SK-N-SH treated with all-trans-retinoic acid at 6 μM for 48 hours (cell line): ENCODE results near the gene TNFRSF18.

Source experiments
- ARNTL ChIP-seq: fragments of 450-650 bp; formaldehyde crosslinking; IDR thresholded peaks from 2 replicates; pipeline ENCODE4 v1.5.0; 2020; ENCODE audit warnings: low read depth, mild to moderate bottlenecking, moderate library complexity, borderline replicate concordance
- CREB5 ChIP-seq: fragments of 250-450 bp; sonication (Bioruptor Pico); IDR thresholded peaks from 2 replicates; pipeline ENCODE4 v1.5.1; 2020; ENCODE audit warnings: low read depth, mild to moderate bottlenecking, moderate library complexity
- CSRNP3 ChIP-seq: fragments of 250-450 bp; sonication (Bioruptor Pico); IDR thresholded peaks from 2 replicates; pipeline ENCODE4 v1.5.1; 2021; ENCODE audit warnings: mild to moderate bottlenecking, moderate library complexity
- ESRRG ChIP-seq: fragments of 250-450 bp; sonication (Bioruptor Pico); IDR thresholded peaks from 2 replicates; pipeline ENCODE4 v1.6.1; 2021; ENCODE audit warnings: mild to moderate bottlenecking
- ISL1 ChIP-seq: fragments of 250-450 bp; sonication (Bioruptor Pico); IDR thresholded peaks from 2 replicates; pipeline ENCODE4 v2.1.2; 2022; ENCODE audit warnings: mild to moderate bottlenecking, moderate library complexity
- PATZ1 ChIP-seq: fragments of 250-450 bp; sonication (Bioruptor Pico); IDR thresholded peaks from 2 replicates; pipeline ENCODE4 v1.8.0; 2020; ENCODE audit warnings: mild to moderate bottlenecking, moderate library complexity, borderline replicate concordance
- SNAI2 ChIP-seq: fragments of 250-450 bp; sonication (Bioruptor Pico); IDR thresholded peaks from 2 replicates; pipeline ENCODE4 v1.5.0; 2020; ENCODE audit warnings: mild to moderate bottlenecking, moderate library complexity
- TOX ChIP-seq: fragments of 250-450 bp; sonication (Bioruptor Pico); IDR thresholded peaks from 2 replicates; pipeline ENCODE4 v1.8.0; 2021; ENCODE audit warnings: mild to moderate bottlenecking, moderate library complexity, borderline replicate concordance
- TSHZ2 ChIP-seq: fragments of 250-450 bp; sonication (Bioruptor Pico); IDR thresholded peaks from 2 replicates; pipeline ENCODE4 v1.5.0; 2020; ENCODE audit warnings: mild to moderate bottlenecking, moderate library complexity
- ZC3H10 ChIP-seq: fragments of 250-450 bp; sonication (Bioruptor Pico); IDR thresholded peaks from 2 replicates; pipeline ENCODE4 v1.5.1; 2021; ENCODE audit warnings: mild to moderate bottlenecking, moderate library complexity
- ZFP3 ChIP-seq: fragments of 250-450 bp; sonication (Bioruptor Pico); IDR thresholded peaks from 2 replicates; pipeline ENCODE4 v1.5.0; 2020; ENCODE audit warnings: mild to moderate bottlenecking, moderate library complexity
- ZFP30 ChIP-seq: fragments of 450-650 bp; formaldehyde crosslinking; IDR thresholded peaks from 2 replicates; pipeline ENCODE4 v1.5.0; 2022; ENCODE audit warnings: mild to moderate bottlenecking, moderate library complexity
- ZNF565 ChIP-seq: fragments of 450-650 bp; formaldehyde crosslinking; conservative IDR thresholded peaks from 2 replicates; pipeline ENCODE4 v1.5.0; 2020; ENCODE audit warnings: low read depth, mild to moderate bottlenecking, moderate library complexity

GRCh38 chr1:1243266-1243660 lies 36.9 kb upstream of the TNFRSF18 start:
- TF ChIP-seq SNAI2 (CRISPR knock-in tag) (no peak), CSRNP3 (CRISPR knock-in tag) (no peak), ISL1 (CRISPR knock-in tag) (no peak), TSHZ2 (CRISPR knock-in tag) (no peak), ZC3H10 (no peak), CREB5 (CRISPR knock-in tag) (no peak), PATZ1 (no peak), ZFP30 (CRISPR knock-in tag) (no peak), ESRRG (CRISPR knock-in tag) (no peak), TOX (CRISPR knock-in tag) (no peak), ARNTL (no peak), ZFP3 (CRISPR knock-in tag) (no peak), ZNF565 (CRISPR knock-in tag) (no peak)
